HG03196 (cell line): ENCODE measurements around the gene DMXL2.
"Not testable (repeated sequence)": the region's sequence is repeated elsewhere in the genome, so short reads cannot be mapped to it uniquely, and the experiment has no call there.

ENCODE experiments used
- ATAC-seq: cut with Tn5 transposase; IDR thresholded peaks from one replicate; pipeline ENCODE4 v1.9.1; 2021; ENCODE audit not compliant: unreplicated experiment

The DMXL2 gene, protein sequence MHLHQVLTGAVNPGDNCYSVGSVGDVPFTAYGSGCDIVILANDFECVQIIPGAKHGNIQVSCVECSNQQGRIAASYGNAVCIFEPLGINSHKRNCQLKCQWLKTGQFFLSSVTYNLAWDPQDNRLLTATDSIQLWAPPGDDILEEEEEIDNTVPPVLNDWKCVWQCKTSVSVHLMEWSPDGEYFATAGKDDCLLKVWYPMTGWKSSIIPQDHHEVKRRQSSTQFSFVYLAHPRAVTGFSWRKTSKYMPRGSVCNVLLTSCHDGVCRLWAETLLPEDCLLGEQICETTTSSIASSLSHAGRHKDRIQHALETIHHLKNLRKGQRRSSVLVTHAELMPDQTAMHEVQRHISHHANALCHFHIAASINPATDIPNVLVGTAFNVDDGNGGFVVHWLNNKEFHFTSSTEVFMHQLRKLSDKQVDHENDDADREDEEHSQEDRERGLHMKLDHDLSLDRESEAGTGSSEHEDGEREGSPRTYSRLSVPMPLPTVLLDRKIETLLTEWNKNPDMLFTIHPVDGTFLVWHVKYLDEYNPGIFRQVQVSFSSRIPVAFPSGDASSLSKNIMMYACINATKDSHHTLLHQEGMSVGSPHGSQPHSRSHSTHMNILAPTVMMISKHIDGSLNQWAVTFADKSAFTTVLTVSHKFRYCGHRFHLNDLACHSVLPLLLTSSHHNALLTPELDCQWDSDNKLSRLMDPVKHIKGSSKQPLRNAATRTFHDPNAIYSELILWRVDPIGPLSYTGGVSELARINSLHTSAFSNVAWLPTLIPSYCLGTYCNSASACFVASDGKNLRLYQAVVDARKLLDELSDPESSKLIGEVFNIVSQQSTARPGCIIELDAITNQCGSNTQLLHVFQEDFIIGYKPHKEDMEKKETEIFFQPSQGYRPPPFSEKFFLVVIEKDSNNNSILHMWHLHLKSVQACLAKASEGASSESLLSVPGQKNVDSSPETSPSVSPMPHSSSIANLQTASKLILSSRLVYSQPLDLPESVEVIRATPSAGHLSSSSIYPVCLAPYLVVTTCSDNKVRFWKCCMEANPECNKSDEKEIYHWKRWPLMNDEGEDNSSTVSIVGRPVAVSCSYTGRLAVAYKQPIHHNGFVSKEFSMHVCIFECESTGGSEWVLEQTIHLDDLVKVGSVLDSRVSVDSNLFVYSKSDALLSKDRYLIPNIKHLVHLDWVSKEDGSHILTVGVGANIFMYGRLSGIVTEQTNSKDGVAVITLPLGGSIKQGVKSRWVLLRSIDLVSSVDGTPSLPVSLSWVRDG (N-terminal part only)

DNA sequence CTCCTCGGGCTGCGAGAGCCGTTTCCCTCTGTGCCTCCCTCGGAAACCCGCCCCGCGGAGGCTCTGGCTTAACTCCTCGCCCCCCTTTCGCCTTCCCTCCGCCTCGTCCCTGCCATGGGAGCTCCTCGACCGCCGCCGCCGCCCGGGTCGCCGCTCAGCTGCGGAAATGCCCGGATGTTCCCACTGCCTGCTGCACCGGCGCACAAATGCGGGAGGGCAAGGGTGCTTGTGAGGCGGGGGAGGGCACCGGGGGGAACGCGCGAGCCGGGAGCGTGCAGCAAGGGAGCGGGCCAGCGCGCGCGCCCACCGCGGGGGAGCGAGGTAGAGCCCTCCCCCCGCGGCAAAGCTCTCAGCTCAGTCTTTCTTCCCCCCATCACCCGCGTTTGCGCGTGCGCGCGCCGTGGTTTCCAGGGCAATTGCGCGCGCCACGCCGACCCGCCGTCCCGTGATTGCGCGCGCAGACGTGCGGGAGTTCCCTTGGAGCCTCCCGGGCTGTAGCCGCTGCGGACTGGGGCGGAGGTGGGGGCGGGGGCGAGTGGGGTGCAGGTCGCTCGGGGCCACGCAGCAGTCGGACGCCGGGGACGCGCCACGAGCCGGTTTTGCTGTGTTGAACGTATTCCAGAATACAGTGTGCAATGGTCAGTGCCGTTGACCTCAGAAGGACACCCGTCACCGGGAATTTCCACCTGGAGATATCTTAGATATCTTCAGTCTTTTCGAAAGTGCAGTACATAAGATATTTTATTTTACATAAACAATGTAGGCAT, at the start of gene DMXL2:
Gene DMXL2 (minus strand): TSS at position 168 of the 767 bp plus-strand sequence. CDS start 226 bp downstream, outside the sequence.
- peak; percentile 36 for ATAC-seq

DNA sequence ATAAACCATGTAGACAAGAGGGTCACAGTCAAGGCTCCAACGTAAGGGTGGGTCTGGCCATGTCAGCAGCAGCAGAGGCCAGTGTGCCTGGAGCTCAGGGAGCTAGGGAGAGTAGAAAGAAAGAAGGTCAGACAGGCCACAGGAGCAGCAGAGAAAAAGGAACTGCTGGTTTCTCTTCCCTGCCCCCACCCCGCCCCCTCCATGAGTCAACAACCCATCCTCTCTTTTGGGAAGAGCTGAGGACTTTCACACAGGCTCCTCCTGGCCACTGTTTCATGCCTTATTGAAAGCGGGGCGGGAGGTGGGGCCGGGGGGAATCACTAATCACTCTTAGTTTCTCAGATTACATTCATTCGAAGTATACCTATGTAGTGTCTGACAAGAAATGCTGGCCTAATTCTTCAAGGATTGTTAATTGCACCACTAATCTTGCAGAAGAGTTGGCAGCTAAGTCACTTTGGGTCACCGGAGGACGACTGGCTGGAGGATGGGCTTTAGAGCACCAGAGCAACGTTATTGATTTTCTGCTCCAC, 49.6 kb upstream of the DMXL2 start:
- ATAC-seq: no peak

DNA sequence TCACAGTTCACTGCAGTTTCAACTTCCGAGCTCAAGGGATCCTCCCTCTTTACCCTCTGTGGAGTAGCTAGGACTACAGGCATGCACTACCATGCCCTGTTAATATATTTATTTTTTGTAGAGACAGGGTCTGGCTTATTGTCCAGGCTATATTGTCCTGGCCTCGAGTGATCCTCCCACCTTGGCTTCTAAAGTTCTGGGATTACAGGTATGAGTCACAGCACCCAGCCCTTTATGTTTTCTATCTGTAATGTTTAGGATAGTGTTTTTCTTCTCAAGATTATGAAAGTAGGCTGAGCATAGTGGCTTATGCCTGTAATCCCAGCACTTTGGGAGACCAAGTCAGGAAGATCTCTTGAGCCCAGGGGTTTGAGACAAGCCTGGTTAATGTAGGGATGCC, 46.8 kb upstream of the DMXL2 start:
- no peak for ATAC-seq

DNA sequence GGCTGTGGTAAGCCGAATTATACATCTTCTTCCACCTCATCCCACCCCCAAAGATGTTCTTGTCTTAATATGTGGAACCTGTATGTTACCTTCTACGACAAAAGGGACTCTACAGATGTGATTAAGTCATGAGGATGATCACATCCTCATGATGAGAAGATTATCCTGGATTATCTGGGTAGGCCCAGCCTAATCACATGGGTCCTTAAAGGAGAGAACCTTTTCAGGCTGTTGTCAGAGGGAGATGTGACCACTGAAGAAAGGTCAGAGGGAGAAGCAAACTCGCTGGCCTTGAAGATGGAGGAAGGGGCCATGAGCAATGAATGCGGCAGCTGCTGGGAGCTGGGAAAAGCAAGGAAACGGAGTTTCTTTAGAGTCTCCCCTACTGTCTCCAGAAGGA, 45.9 kb upstream of the DMXL2 start:
- ATAC-seq: no peak

DNA sequence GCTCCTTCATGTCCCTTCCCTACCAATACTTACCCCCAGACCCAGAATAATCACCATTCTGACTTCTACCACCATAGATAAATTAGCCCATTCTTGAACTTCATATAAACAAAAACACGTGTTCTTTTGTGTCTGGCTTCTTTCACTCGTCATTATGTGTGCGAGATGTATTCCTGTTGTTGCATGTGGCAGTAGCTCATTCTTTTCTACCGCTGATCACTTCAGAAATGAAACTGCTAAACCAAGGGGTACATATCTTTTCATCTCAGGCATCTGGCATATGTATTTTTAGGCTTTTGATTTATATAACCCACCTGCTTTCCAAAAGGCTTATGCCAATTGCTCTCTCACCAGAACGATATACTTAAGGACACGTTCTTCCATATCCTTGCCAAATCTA, 44.9 kb upstream of the DMXL2 start:
- no peak for ATAC-seq

DNA sequence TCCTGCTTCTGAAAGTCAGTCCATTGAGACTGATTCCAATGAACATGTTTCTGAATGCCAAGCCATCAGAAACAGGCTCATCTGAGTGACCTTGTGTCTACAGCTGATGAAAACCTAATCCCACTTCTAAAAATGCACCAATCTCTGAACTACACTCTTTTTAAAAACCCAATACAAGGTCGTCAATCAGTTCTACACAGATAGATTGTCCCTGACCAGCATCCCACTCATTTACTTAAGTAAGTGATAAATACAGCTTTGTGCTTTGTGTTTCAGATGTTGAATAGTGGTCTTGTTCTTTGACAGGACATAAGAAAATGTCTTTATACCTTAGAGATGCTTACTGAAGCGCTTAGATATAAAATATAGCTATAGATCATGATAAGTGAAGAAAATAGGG, 38.5 kb upstream of the DMXL2 start:
- ATAC-seq: no peak

DNA sequence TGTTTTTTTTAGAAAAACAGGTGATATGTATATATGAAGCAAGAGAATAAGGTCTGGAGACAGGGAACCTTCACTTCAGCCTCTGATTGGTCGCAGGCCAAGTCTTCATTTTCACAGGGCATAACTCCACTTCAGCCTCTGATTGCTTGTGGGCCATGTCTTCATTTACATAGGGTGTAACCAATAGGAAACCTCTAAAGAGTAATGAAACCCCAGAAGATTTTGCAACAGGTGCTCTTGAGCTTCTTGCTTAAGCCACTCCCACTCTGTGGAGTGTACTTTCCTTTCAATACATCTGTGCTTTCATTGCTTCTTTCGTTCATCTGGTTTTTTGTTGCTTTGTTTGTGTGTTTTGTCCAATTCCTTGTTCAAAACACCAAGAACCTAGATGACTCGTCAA, 36.1 kb upstream of the DMXL2 start:
- no peak for ATAC-seq

DNA sequence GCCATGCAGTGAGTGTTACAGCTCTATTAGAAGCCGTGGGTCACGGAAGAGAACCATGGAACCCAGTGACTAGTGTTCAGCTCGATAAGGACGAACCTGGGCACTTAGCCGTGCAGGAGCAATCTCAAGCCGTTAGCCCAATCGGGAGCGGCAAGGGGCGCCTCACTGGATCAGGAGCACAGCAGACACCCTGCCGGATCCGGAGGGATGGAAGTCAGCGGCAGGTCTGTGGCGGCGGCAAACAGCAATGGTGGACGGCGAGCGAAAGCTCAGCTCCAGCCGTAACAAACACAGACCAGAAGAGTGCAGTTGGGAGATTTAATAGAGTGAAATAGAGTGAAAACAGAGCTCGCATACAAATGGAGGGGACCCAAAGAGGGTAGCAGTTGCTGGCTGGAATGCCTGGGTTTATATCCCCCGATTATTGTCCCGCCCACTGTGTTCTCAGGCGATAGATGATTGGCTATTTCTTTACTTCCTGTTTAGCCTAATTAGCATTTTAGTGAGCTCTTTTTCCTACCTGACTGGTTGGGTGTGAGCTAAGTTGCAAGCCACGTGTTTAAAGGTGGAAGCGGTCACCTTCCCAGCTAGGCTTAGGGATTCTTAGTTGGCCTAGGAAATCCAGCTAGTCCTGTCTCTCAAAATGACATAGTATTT, 33.0 kb upstream of the DMXL2 start:
- ATAC-seq: not testable (repeated sequence)

DNA sequence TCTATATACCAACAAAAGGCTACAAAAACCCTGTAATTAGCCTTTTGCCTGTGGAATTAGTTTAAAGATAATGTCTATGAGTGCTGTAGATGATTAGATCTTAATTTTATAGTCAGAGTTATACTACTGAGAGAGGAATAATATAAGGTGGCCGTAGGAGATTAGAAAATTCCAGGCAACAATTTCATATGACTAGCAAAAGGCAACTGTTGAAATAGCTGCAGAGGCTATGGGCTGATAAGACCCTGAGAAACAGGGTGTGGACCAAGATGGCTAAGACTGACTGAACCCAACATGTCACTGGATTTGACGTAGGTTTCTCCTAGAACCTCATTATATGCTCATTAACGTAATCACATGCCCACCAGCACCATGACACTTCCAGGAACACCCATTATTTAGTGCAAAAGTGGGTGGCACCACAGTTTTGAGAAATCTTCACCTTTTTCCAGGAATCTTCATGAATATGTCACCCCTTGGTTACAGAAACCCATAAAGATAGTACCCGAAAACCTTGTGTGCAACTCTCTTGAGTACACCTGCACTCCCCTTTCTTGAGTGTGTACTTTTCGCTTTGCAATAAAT, 29.6 kb upstream of the DMXL2 start:
- no peak for ATAC-seq

DNA sequence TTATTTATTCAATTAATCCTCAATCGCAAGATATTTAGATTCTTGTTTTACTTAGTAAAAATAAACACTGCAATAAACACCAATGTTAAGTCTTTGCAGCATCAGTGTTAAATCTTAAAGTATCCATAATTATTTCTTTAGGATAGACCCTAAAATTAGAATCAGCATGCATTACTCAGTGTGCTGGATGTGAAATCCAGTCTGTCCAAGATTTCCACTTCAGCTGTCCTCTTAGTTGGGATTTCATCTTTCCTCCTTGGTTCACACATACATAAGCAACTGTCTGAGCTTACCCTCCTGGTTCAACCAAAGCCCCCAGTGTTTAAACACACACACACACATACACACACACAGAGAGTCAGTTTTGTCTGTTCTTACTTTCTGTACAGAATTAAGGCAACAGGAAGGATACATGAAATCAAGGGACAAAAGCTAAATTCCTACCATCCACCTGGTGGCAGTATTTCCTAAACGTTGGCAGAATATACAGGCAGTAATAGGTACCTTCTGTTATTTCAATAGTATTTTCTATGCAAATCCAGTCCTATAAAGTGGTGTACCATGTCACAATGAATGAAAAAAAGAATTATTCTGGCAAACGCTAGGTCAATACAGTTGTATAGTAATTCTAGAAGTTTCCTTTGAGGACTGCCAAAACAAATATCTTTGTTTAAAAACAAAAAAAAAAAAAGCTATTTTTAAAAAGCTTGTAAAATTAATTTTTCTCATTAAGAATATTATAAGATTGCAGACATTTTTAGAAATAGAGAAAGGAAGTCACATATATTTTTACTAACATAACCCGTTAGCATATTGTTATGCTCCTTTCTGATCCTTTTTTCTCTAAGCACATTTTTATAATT, 27.3 kb upstream of the DMXL2 start:
- no peak for ATAC-seq

DNA sequence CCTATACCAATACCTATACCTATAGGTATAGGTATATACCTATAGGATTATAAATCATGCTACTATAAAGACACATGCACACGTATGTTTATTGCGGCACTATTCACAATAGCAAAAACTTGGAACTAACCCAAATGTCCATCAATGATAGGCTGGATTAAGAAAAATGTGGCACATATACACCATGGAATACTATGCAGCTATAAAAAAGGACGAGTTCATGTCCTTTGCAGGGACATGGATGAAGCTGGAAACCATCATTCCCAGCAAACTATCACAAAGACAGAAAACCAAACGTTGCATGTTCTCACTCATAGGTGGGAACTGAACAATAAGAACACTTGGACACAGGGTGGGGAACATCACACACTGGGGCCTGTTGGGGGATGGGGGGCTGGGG, 26.1 kb upstream of the DMXL2 start:
- not testable (repeated sequence) for ATAC-seq

DNA sequence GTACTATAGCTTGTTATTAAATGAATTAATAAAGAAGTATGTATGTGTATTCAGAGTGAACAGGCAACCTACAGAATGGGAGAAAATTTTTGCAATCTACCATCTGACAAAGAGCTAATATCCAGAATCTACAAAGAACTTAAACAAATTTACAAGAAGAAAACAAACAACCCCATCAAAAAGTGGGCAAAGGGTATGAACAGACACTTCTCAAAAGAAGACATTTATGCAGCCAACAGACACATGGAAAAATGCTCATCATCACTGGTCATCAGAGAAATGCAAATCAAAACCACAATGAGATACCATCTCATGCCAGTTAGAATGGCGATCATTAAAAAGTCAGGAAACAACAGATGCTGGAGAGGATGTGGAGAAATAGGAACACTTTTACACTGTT, 25.5 kb upstream of the DMXL2 start:
- not testable (repeated sequence) for ATAC-seq

DNA sequence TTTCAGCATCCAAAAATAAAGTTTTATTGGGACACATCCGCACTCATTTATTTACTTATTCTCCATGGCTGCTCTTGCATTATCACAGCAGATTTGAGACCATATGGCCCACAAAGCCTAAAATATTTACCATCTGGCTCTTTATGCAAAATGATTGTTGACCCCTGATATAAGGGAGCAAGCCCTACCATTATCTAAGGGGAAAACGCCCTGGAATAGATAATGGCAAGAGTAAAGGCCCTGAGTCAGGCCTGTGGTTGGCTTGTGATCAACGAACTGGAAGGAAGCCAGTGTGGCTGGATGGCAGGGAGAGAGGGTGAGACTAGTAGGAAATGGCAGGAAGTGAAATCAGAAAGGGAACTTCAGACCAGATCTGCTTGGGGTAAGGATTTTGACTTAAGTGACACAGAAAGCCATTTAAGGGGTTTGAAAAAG, 24.6 kb upstream of the DMXL2 start:
- ATAC-seq: no peak

DNA sequence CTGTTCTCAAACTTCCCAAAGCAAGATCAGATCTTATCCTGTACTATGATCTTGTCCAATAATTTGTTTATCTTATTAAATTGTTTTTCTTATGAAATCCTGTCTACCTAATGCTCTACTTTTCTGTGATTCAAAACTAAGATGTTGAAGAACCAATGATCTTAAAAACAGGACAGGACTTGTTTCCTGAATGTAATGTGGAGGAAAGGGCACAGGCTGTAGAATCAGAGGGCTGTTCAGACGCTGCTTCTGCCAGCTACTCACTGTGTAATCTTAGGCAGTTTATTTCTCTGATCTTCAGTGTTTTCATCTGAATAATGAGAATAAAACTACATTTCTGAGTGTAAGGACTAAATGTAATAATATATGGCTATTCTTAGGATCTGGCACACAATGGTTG, 20.1 kb upstream of the DMXL2 start:
- ATAC-seq: no peak

DNA sequence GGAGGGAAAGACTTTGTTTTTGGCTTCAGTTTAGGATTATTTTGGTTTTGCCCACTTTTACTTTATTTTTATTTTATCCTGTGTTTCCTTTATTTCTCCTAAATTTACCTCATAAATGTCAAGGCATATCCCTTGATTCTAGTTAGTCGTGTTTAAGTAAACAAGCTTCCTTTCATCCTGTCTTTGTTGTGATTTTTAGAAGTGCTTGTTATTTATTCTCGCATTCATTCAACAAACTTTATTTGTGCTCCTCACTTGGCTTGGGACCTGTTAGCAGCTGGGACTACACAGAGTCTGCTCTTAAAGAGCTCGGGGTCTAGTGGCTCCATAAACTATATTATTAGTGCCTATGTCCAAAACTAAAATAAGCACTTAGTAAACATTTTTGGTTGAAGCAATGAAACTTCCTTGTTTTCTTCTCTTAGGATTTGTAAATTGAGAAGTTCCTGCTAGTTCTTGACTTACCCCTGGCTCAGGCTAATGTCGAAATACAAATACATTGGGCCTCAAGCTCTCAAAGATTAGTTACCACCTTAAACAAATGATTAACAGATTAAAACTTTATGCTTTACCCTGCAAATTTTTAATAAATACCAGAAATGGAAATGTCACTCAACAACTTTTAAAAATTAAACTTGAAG, 19.0 kb upstream of the DMXL2 start:
- no peak for ATAC-seq

DNA sequence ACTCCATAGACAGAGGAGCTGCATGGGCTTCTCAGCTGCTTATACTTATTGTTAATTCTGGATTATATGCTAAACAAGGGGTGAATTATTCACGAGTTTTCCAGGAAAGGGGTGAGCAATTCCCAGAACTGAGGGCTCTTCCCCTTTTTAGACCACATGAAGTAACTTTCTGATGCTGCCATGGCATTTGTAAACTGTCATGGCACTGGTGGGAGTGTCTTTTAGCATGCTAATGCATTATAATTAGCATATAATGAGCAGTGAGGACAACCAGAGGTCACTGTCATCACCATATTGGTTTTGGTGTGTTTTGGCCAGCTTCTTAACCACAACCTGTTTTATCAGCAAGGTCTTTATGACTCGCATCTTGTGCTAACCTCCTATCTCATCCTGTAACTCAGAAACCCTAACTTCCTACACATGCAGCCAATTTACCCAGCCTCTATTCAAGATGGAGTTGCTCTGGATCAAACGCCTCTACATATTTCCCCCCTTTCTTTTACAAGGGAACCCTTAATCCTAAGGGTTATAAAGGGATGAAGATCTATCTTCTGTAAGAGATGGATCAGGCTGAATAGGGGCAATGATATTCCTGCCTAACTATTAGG, 12.1 kb upstream of the DMXL2 start:
- ATAC-seq: no peak

DNA sequence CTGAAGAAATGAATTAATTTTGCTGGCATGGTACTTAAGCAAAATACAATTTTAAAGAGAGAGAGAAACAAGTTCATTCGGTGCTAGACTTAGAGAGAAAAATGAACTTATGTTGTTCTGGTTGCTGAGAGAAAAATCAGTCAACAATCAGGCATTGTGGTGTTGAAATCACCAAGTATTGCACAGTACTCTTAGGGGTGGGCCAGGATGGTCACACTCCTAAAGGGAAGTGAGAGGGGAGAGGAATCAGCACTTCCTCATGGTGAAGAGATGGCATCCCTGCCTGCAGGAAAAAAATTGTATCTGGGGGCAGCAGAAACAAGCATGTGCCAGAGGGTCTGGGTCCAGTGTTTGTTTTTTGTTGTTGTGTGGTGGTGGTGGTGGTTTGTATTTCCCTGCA, 7.0 kb upstream of the DMXL2 start:
- no peak for ATAC-seq

DNA sequence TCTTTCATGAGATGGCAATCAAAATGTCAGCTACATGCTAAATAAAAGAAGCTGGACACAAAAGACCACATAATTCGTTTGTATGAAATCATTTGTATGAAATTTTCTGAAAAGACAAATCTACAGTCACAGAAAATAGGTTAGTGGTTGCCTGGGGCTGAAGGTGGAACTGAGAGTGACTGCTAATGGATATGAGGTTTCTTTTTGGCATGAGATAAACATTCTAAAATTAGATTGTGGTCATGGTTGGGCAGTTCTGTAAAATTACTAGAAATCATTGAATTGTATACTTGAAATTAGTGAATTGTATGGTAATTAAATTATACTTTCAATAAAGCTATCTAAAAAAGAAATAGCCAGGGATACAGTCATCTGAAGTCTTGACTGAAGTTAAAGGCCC, 2.7 kb upstream of the DMXL2 start:
- ATAC-seq: peak; percentile 28
